ENCODE data around the gene IFI30. TPM values are rescaled to one million over a fixed set of nuclear protein-coding genes. Genes with fewer than 3 reads are reported as not detected.

Gene IFI30
- total RNA-seq, 1 donor from 2014 or later: 17.6 TPM

- H3K27me3 ChIP-seq (ENCODE audit: control insufficient read depth, insufficient read depth, low read length): no peaks in the 10 kb centered on the region
- no peak for DNase-seq (ENCODE audit: low read depth)
- H3K36me3 ChIP-seq (ENCODE audit: control insufficient read depth, insufficient read depth, low read length): peaks cover 16% of the 10 kb centered on the region
- no peak overlapping the region for H3K4me3 ChIP-seq (ENCODE audit: low read depth, low read length)
- TF ChIP-seq, protein P1, sequence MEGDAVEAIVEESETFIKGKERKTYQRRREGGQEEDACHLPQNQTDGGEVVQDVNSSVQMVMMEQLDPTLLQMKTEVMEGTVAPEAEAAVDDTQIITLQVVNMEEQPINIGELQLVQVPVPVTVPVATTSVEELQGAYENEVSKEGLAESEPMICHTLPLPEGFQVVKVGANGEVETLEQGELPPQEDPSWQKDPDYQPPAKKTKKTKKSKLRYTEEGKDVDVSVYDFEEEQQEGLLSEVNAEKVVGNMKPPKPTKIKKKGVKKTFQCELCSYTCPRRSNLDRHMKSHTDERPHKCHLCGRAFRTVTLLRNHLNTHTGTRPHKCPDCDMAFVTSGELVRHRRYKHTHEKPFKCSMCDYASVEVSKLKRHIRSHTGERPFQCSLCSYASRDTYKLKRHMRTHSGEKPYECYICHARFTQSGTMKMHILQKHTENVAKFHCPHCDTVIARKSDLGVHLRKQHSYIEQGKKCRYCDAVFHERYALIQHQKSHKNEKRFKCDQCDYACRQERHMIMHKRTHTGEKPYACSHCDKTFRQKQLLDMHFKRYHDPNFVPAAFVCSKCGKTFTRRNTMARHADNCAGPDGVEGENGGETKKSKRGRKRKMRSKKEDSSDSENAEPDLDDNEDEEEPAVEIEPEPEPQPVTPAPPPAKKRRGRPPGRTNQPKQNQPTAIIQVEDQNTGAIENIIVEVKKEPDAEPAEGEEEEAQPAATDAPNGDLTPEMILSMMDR (IDR thresholded peaks at IDR 0.05; ENCODE audit: insufficient read depth, low read length, severe bottlenecking): no peak
- FAIRE-seq: no peak
Measured at GRCh38 chr19:18140473-18140872, 33.1 kb upstream of the IFI30 start.

DNA sequence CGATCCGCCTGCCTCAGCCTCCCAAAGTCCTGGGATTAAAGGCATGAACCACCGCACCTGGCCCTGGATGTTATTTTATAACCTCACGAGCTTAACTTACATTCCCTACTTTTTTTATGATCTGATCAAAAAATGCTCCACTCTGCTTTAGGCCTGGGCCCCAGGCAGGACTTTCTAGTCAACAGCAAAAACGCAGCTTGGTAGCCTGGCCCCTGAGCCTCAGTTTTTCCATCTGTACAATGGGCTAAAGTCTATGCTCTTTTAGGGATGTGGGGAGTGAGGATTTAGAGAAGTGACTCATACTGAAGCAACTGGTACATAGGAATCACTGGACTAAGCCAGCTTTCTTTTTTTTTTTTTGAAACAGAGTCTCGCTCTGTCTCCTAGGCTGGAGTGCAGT lies 32.6 kb upstream of the IFI30 start:
- FAIRE-seq (no peak), DNase-seq (ENCODE audit: low read depth) (no peak)
- H3K36me3 ChIP-seq (ENCODE audit: control insufficient read depth, insufficient read depth, low read length): peaks cover 17% of the 10 kb centered on the region
- TF ChIP-seq, protein P1 (IDR thresholded peaks at IDR 0.05; ENCODE audit: insufficient read depth, low read length, severe bottlenecking): no peak
- H3K4me3 ChIP-seq (ENCODE audit: low read depth, low read length): no peak overlapping the region
- H3K27me3 ChIP-seq (ENCODE audit: control insufficient read depth, insufficient read depth, low read length): no peaks in the 10 kb centered on the region

GRCh38 chr19:18143902-18144301 lies 29.7 kb upstream of the IFI30 start:
- H3K27me3 ChIP-seq (ENCODE audit: control insufficient read depth, insufficient read depth, low read length): no peaks in the 10 kb centered on the region
- TF ChIP-seq, protein P1 (IDR thresholded peaks at IDR 0.05; ENCODE audit: insufficient read depth, low read length, severe bottlenecking): no peak
- no peak overlapping the region for H3K4me3 ChIP-seq (ENCODE audit: low read depth, low read length)
- FAIRE-seq (no peak), DNase-seq (ENCODE audit: low read depth) (no peak)
- peaks cover 17% of the 10 kb centered on the region for H3K36me3 ChIP-seq (ENCODE audit: control insufficient read depth, insufficient read depth, low read length)

- TF ChIP-seq, protein P1 (IDR thresholded peaks at IDR 0.05; ENCODE audit: insufficient read depth, low read length, severe bottlenecking): no peak
- DNase-seq (ENCODE audit: low read depth) (no peak), FAIRE-seq (no peak)
- H3K4me3 ChIP-seq (ENCODE audit: low read depth, low read length): no peak overlapping the region
- no peaks in the 10 kb centered on the region for H3K27me3 ChIP-seq (ENCODE audit: control insufficient read depth, insufficient read depth, low read length)
- H3K36me3 ChIP-seq (ENCODE audit: control insufficient read depth, insufficient read depth, low read length): peaks cover 17% of the 10 kb centered on the region
Measured at GRCh38 chr19:18144361-18144760, 29.3 kb upstream of the IFI30 start.

DNA sequence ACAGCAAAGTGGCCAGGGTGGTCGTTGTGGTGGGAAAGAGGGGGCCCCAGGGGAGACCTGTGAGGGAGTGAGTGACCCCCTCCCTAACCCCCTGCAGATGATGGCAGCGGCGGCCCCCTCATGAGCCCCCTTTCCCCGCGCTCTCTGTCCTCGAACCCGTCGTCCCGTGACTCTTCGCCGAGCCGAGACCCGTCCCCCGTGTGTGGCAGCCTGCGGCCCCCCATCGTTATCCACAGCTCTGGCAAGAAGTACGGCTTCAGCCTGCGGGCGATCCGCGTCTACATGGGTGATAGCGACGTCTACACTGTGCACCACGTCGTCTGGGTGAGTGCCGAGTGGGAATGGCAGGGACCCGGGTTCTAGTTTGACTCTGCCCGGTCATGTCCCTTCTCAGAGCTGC lies 28.7 kb upstream of the IFI30 start:
- Histone ChIP-seq H3K36me3 (ENCODE audit: control insufficient read depth, insufficient read depth, low read length) (peaks cover 17% of the 10 kb centered on the region), H3K27me3 (ENCODE audit: control insufficient read depth, insufficient read depth, low read length) (no peaks in the 10 kb centered on the region), H3K4me3 (ENCODE audit: low read depth, low read length) (no peak overlapping the region)
- TF ChIP-seq, protein P1 (IDR thresholded peaks at IDR 0.05; ENCODE audit: insufficient read depth, low read length, severe bottlenecking): no peak
- no peak for DNase-seq (ENCODE audit: low read depth)
- no peak for FAIRE-seq

DNA sequence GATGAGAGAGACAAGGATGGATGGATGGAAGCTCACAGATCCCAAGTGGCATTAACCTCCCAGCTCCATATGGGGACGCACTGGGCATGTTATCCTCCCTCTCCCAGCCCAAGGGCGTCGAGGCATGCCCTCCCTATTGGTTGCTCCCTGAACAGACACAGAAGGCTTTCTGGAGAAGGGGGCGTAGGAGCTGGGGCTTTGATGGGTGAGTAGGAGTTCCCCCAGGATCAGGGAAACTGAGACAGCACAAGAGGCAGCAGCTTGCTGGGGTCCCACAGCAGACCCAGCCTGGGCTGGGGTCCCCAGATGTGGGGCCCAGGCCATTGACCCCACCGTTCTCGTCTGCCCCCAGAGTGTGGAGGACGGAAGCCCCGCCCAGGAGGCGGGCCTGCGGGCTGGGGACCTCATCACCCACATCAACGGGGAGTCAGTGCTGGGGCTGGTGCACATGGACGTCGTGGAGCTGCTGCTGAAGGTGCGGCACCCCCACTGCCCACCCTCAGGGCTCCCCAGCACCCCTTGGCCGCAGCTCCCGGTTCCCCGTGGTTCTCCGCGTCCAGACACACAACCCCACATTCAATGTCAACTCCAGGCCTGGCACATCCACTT lies 28.1 kb upstream of the IFI30 start:
- TF ChIP-seq, protein P1 (IDR thresholded peaks at IDR 0.05; ENCODE audit: insufficient read depth, low read length, severe bottlenecking): no peak
- no peak for FAIRE-seq
- no peaks in the 10 kb centered on the region for H3K27me3 ChIP-seq (ENCODE audit: control insufficient read depth, insufficient read depth, low read length)
- no peak for DNase-seq (ENCODE audit: low read depth)
- H3K4me3 ChIP-seq (ENCODE audit: low read depth, low read length): no peak overlapping the region
- peaks cover 17% of the 10 kb centered on the region for H3K36me3 ChIP-seq (ENCODE audit: control insufficient read depth, insufficient read depth, low read length)

Measured in bronchial epithelial cell (primary cell).